HEK293T (cell line): Measurements from ENCODE around the gene C9orf85.

Experiments
- CTCF ChIA-PET: fragments of 350-600 bp; formaldehyde crosslinking; extraction: SDS; loops from one replicate; lab custom pipeline; 2021; ENCODE audit warnings: antibody characterized with exemption, inconsistent platforms; lab: Yijun Ruan, JAX
- POLR2A ChIA-PET: fragments of 350-600 bp; formaldehyde crosslinking; extraction: SDS; loops from one replicate; lab custom pipeline; 2020; ENCODE audit warnings: antibody characterized with exemption, inconsistent platforms; lab: Yijun Ruan, JAX
- DNase-seq: peaks from one replicate; pipeline ENCODE4 v3.0.0; 2012; ENCODE audit warnings: mixed read lengths; ENCODE audit errors: extremely low spot score
- ARNT ChIP-seq: fragments of 450-650 bp; IDR thresholded peaks from 2 replicates; pipeline ENCODE4 v1.6.1; 2017; ENCODE audit warnings: mild to moderate bottlenecking
- BHLHE40 ChIP-seq: fragments of 450-650 bp; IDR thresholded peaks from 2 replicates; pipeline ENCODE4 v1.6.1; 2016; ENCODE audit warnings: mild to moderate bottlenecking, moderate library complexity, borderline replicate concordance
- CTBP1 ChIP-seq: fragments of 450-650 bp; IDR thresholded peaks from 2 replicates; pipeline ENCODE4 v1.6.1; 2016; ENCODE audit warnings: borderline replicate concordance
- ELF4 ChIP-seq: fragments of 450-650 bp; IDR thresholded peaks from 2 replicates; pipeline ENCODE4 v1.6.1; 2017; ENCODE audit warnings: antibody characterized with exemption
- FOXA1 ChIP-seq: fragments of 450-650 bp; IDR thresholded peaks from 2 replicates; pipeline ENCODE4 v1.6.1; 2016; ENCODE audit warnings: mild to moderate bottlenecking
- FOXK2 ChIP-seq: fragments of 450-650 bp; IDR thresholded peaks from 2 replicates; pipeline ENCODE4 v1.6.1; 2016; ENCODE audit warnings: mild to moderate bottlenecking
- FOXM1 ChIP-seq: fragments of 450-650 bp; IDR thresholded peaks from 2 replicates; pipeline ENCODE4 v1.6.1; 2017; ENCODE audit warnings: mild to moderate bottlenecking, borderline replicate concordance
- HDGF ChIP-seq: fragments of 450-650 bp; IDR thresholded peaks from 2 replicates; pipeline ENCODE4 v1.6.1; 2017; ENCODE audit warnings: antibody characterized with exemption, borderline replicate concordance
- L3MBTL2 ChIP-seq: fragments of 450-650 bp; conservative IDR thresholded peaks from 2 replicates; pipeline ENCODE4 v1.6.1; 2016; ENCODE audit warnings: mild to moderate bottlenecking
- LEF1 ChIP-seq: fragments of 450-650 bp; IDR thresholded peaks from 2 replicates; pipeline ENCODE4 v1.6.1; 2017; ENCODE audit warnings: mild to moderate bottlenecking, borderline replicate concordance
- NFRKB ChIP-seq: fragments of 450-650 bp; IDR thresholded peaks from 2 replicates; pipeline ENCODE4 v1.6.1; 2016; ENCODE audit warnings: mild to moderate bottlenecking, moderate library complexity
- PKNOX1 ChIP-seq: fragments of 450-650 bp; IDR thresholded peaks from 2 replicates; pipeline ENCODE4 v1.6.1; 2016
- SP1 ChIP-seq: fragments of 450-650 bp; IDR thresholded peaks from 2 replicates; pipeline ENCODE4 v1.6.1; 2017
- SUZ12 ChIP-seq: fragments of 450-650 bp; IDR thresholded peaks from 2 replicates; pipeline ENCODE4 v1.6.1; 2016; ENCODE audit warnings: mild to moderate bottlenecking
- TARDBP ChIP-seq: fragments of 450-650 bp; IDR thresholded peaks from 2 replicates; pipeline ENCODE4 v1.6.1; 2016
- ZNF384 ChIP-seq: fragments of 450-650 bp; IDR thresholded peaks from 2 replicates; pipeline ENCODE4 v1.6.1; 2016

The C9orf85 gene

GRCh38 chr9:71911061-71911907 is at the start of gene C9orf85, which contains the start of gene ABHD17B:
Gene C9orf85 (plus strand): TSS chr9:71911639. CDS start chr9:71911735, 96 bp downstream.
Gene ABHD17B (minus strand): TSS chr9:71911193. CDS start chr9:71875080, 36,113 bp downstream.
- peak; percentile 88 for DNase-seq
- ChIA-PET CTCF (no interaction called here), POLR2A (interaction anchor here (0.6 to 1.2 kb wide), 6 partner anchors 9 to 120 kb away, joined by 3 to 5 read pairs (median 4); no protein-coding TSS in a partner anchor)
- no peak for TF ChIP-seq CTBP1
- TF ChIP-seq BHLHE40, result no peak
- peak; percentile 98 for TF ChIP-seq PKNOX1
- no peak for TF ChIP-seq LEF1
- peak; percentile 92 for TF ChIP-seq L3MBTL2
- 0 out of 2 replicates have a peak, but pooled peaks have one; percentile 77 for TF ChIP-seq HDGF
- no peak for TF ChIP-seq ZNF384
- peak; percentile 70 for TF ChIP-seq ELF4
- TF ChIP-seq SUZ12, result no peak

- ChIA-PET POLR2A (no interaction called here), CTCF (no interaction called here)
- TF ChIP-seq LEF1 (no peak), CTBP1 (no peak), ELF4 (no peak), FOXA1 (no peak), HDGF (no peak), NFRKB (no peak), BHLHE40 (no peak), ZNF384 (no peak), FOXM1 (no peak), TARDBP (no peak), SUZ12 (no peak), ARNT (no peak), L3MBTL2 (no peak)
- DNase-seq, result no peak
Measured at GRCh38 chr9:71863631-71864030, 47.8 kb upstream of the C9orf85 start.

- POLR2A ChIA-PET, result no interaction called here
- DNase-seq, result no peak
- CTCF ChIA-PET, result no interaction called here
- TF ChIP-seq BHLHE40 (no peak), SUZ12 (no peak), NFRKB (no peak), PKNOX1 (no peak), FOXA1 (no peak), LEF1 (no peak), FOXK2 (no peak)
Measured at GRCh38 chr9:71875345-71875744, 36.1 kb upstream of the C9orf85 start.

GRCh38 chr9:71876106-71876505 is 35.3 kb upstream of the C9orf85 start:
- CTCF ChIA-PET, result no interaction called here
- TF ChIP-seq HDGF, result no peak
- TF ChIP-seq ZNF384, result no peak
- no peak for TF ChIP-seq ELF4
- TF ChIP-seq SUZ12, result no peak
- no peak for TF ChIP-seq L3MBTL2
- no peak for TF ChIP-seq FOXA1
- no peak for TF ChIP-seq NFRKB
- no peak for TF ChIP-seq LEF1
- TF ChIP-seq TARDBP, result no peak
- no peak for TF ChIP-seq FOXM1
- TF ChIP-seq SP1, result no peak
- no peak for TF ChIP-seq PKNOX1
- no peak for TF ChIP-seq ARNT
- TF ChIP-seq CTBP1, result no peak
- TF ChIP-seq FOXK2, result no peak
- no peak for TF ChIP-seq BHLHE40
- no peak for DNase-seq
- POLR2A ChIA-PET, result no interaction called here

- POLR2A ChIA-PET, result no interaction called here
Measured at GRCh38 chr9:71876829-71877228, 34.6 kb upstream of the C9orf85 start.

More at GRCh38 chr9:71876829-71877228, 34.6 kb upstream of the C9orf85 start:
- CTCF ChIA-PET, result no interaction called here
- TF ChIP-seq SP1, result no peak
- TF ChIP-seq BHLHE40, result no peak
- TF ChIP-seq ARNT, result no peak
- no peak for TF ChIP-seq ELF4
- no peak for TF ChIP-seq SUZ12
- no peak for TF ChIP-seq CTBP1
- no peak for TF ChIP-seq L3MBTL2
- no peak for TF ChIP-seq FOXK2
- TF ChIP-seq FOXA1, result no peak
- no peak for TF ChIP-seq TARDBP
- no peak for TF ChIP-seq NFRKB
- no peak for TF ChIP-seq FOXM1
- TF ChIP-seq ZNF384, result no peak
- TF ChIP-seq PKNOX1, result no peak
- no peak for DNase-seq
